K562 (cell line): ENCODE results near the gene OST4. TPM values are rescaled to one million over a fixed set of nuclear protein-coding genes. Genes with fewer than 3 reads are reported as not detected.

Experiments used
- BRD9 ChIP-seq: fragments of 450-650 bp; IDR thresholded peaks from 2 replicates; pipeline ENCODE4 v1.6.1; 2018; ENCODE audit warnings: low read depth; ENCODE audit not compliant: partially characterized antibody
- CAMTA2 ChIP-seq: fragments of 250-450 bp; sonication (Bioruptor Pico); conservative IDR thresholded peaks from 2 replicates; pipeline ENCODE4 v1.5.1; 2022
- CREB1 ChIP-seq, 2 experiments: sonication (generic) in 1 of 2; formaldehyde crosslinking in 1 of 2; IDR thresholded peaks; 2 replicates each; pipeline versions ENCODE4 v1.6.1 to v1.8.0; 2012 to 2022; ENCODE audit warnings: inconsistent platforms in 1 of 2, mild to moderate bottlenecking in 1 of 2, missing genetic modification reagents in 1 of 2, moderate library complexity in 1 of 2
- ETV5 ChIP-seq: sonication (generic); formaldehyde crosslinking; IDR thresholded peaks from 2 replicates; pipeline ENCODE4 v1.4.0; 2020; ENCODE audit warnings: low read depth, mild to moderate bottlenecking, missing genetic modification reagents
- GABPB1 ChIP-seq: sonication (generic); formaldehyde crosslinking; IDR thresholded peaks from 2 replicates; pipeline ENCODE4 v1.8.0; 2022; ENCODE audit warnings: mild to moderate bottlenecking, missing genetic modification reagents
- KDM5B ChIP-seq: fragments of 200-600 bp; sonication (generic); IDR thresholded peaks from 2 replicates; pipeline ENCODE4 v1.6.1; 2012; ENCODE audit warnings: low read depth, mild to moderate bottlenecking, moderate library complexity, low read length, control low read depth, inconsistent platforms; ENCODE audit not compliant: insufficient replicate concordance
- MTA1 ChIP-seq: fragments of 450-650 bp; IDR thresholded peaks from 2 replicates; pipeline ENCODE4 v1.6.1; 2017; ENCODE audit warnings: borderline replicate concordance
- SAFB2 ChIP-seq: fragments of 200-400 bp; formaldehyde crosslinking; IDR thresholded peaks from 2 replicates; pipeline ENCODE4 v1.6.1; 2018; ENCODE audit warnings: borderline replicate concordance, low read length, low read depth, moderate library complexity; ENCODE audit not compliant: severe bottlenecking
- SRF ChIP-seq, 2 experiments: fragments of 250-450, 450-650 bp in 1 of 2; sonication (Bioruptor Pico) in 1 of 2; sonication (generic) in 1 of 2; formaldehyde crosslinking; IDR thresholded peaks; 2 replicates each; pipeline versions ENCODE4 v1.5.0 to v1.5.1; 2020 to 2022; ENCODE audit warnings: mild to moderate bottlenecking in 1 of 2, missing genetic modification reagents in 1 of 2
- U2AF1 ChIP-seq: fragments of 200-400 bp; formaldehyde crosslinking; optimal IDR thresholded peaks from 2 replicates; pipeline ENCODE3; 2017; ENCODE audit warnings: mild to moderate bottlenecking, low read depth, low read length, moderate library complexity
- YBX1 ChIP-seq: fragments of 450-650 bp; IDR thresholded peaks from 2 replicates; pipeline ENCODE4 v1.7.1; 2016; ENCODE audit warnings: mild to moderate bottlenecking
- ZFPM2 ChIP-seq: fragments of 250-450 bp; sonication (Bioruptor Pico); IDR thresholded peaks from 2 replicates; pipeline ENCODE4 v1.5.1; 2022; ENCODE audit warnings: mild to moderate bottlenecking
- polyA plus RNA-seq, 8 experiments: library from polyadenylated mRNA; depleted of rRNA in 4 of 8; stranded (reverse) in 5 of 8; unstranded in 3 of 8; fragments of >200 nt; fragmentation: Nextera tagmentation in 2 of 8; fragmentation: Illumina TruSeq in 1 of 8; extraction: Ambion mirVana in 2 of 8; extraction: Trizol in 1 of 8; gene quantifications; 2 replicates each; pipeline versions ENCODE4 v1.2.1 to v1.2.3, GENCODE V29; 2011 to 2014; ENCODE audit warnings: inconsistent platforms in 1 of 8, missing spikeins in 1 of 8
- total RNA-seq, 7 experiments: library from RNA; depleted of rRNA in 6 of 7; stranded (reverse); fragments of >200 nt in 6 of 7; fragmentation: Illumina TruSeq in 2 of 7; extraction: Trizol in 2 of 7; gene quantifications; 2 replicates each; pipeline versions ENCODE4 v1.2.1 to v1.2.3, GENCODE V29; 2011 to 2021; ENCODE audit warnings: low replicate concordance in 1 of 7
- TF ChIP-seq, protein P1 (sequence below): fragments of 250-450 bp; sonication (Bioruptor Pico); IDR thresholded peaks from 2 replicates; pipeline ENCODE4 v1.9.0; 2021; ENCODE audit warnings: mild to moderate bottlenecking, inconsistent platforms
- TF ChIP-seq, protein P2 (sequence below): sonication (generic); formaldehyde crosslinking; IDR thresholded peaks from 2 replicates; pipeline ENCODE4 v1.4.0; 2020; ENCODE audit warnings: mild to moderate bottlenecking, missing genetic modification reagents
- TF ChIP-seq, protein P3 (sequence below): fragments of 250-450 bp; sonication (Bioruptor Pico); IDR thresholded peaks from 2 replicates; pipeline ENCODE4 v1.5.0; 2022; ENCODE audit warnings: mild to moderate bottlenecking
- TF ChIP-seq, protein P4 (sequence below): fragments of 450-650 bp; IDR thresholded peaks from 2 replicates; pipeline ENCODE4 v1.6.1; 2016
- TF ChIP-seq, protein P5 (sequence below): fragments of 450-650 bp; IDR thresholded peaks from 2 replicates; pipeline ENCODE4 v1.6.1; 2017; ENCODE audit warnings: antibody characterized with exemption

Gene OST4
- total and polyA plus RNA-seq, 9 of the 15 experiments (the other 6 are each of a cell fraction or from before 2014, with no cell fraction given), result 186 to 1,155 (median 355) TPM

DNA sequence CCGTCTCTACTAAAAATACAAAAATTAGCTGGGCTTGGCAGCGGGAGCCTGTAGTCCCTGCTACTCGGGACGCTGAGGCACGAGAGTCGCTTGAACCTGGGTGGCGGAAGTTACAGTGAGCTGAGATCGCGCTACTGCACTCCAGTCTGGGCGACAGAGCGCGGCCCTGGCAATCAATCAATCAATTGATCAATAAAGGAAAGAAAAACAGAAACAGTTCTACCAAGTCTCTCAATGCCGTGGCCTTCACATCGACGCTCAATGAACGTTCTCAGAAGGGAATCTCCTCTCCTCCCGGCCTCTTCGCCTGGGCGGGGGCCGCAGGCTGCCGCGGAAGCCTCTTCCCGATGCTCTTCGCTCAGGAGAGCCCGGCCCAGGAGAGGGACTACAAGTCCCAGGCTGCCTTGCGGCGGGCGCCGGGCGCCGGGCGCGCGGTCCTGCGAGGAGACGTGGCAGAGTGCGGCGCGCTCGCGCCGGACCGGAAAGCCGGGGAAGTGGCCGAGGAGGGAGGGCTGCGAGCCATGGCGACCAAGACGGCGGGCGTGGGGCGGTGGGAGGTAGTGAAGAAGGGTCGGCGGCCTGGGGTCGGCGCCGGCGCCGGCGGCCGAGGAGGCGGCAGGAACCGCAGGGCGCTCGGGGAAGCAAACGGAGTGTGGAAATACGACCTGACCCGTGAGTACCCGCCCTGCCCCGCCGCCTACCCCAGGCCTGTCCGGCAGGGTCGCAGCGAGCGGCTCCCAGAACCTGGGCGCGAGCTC is 38.8 kb downstream of the OST4 start, which contains the start of gene TMEM214 (continued):
- TF ChIP-seq, protein P1, sequence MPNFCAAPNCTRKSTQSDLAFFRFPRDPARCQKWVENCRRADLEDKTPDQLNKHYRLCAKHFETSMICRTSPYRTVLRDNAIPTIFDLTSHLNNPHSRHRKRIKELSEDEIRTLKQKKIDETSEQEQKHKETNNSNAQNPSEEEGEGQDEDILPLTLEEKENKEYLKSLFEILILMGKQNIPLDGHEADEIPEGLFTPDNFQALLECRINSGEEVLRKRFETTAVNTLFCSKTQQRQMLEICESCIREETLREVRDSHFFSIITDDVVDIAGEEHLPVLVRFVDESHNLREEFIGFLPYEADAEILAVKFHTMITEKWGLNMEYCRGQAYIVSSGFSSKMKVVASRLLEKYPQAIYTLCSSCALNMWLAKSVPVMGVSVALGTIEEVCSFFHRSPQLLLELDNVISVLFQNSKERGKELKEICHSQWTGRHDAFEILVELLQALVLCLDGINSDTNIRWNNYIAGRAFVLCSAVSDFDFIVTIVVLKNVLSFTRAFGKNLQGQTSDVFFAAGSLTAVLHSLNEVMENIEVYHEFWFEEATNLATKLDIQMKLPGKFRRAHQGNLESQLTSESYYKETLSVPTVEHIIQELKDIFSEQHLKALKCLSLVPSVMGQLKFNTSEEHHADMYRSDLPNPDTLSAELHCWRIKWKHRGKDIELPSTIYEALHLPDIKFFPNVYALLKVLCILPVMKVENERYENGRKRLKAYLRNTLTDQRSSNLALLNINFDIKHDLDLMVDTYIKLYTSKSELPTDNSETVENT (CRISPR knock-in tag), result no peak
- TF ChIP-seq CAMTA2 (CRISPR knock-in tag) (no peak), CREB1 (IDR thresholded peaks at IDR 0.05) (peak; percentile 74), CREB1 (CRISPR knock-in tag; IDR thresholded peaks at IDR 0.05) (peak; percentile 46; the same call in 1 of the 2 replicates), SAFB2 (no peak), YBX1 (no peak), MTA1 (peak; percentile 88), SRF (CRISPR knock-in tag; IDR thresholded peaks at IDR 0.05) (no peak), U2AF1 (peak; percentile 84), ETV5 (CRISPR knock-in tag) (peak; percentile 20), GABPB1 (CRISPR knock-in tag) (0 out of 2 replicates have a peak, but pooled peaks have one; percentile 52), BRD9 (no peak), ZFPM2 (CRISPR knock-in tag) (no peak), KDM5B (no peak)
- TF ChIP-seq, protein P2, sequence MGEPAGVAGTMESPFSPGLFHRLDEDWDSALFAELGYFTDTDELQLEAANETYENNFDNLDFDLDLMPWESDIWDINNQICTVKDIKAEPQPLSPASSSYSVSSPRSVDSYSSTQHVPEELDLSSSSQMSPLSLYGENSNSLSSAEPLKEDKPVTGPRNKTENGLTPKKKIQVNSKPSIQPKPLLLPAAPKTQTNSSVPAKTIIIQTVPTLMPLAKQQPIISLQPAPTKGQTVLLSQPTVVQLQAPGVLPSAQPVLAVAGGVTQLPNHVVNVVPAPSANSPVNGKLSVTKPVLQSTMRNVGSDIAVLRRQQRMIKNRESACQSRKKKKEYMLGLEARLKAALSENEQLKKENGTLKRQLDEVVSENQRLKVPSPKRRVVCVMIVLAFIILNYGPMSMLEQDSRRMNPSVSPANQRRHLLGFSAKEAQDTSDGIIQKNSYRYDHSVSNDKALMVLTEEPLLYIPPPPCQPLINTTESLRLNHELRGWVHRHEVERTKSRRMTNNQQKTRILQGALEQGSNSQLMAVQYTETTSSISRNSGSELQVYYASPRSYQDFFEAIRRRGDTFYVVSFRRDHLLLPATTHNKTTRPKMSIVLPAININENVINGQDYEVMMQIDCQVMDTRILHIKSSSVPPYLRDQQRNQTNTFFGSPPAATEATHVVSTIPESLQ (CRISPR knock-in tag), result peak; percentile 61; the same call in 1 of the 2 replicates
- TF ChIP-seq, protein P3, sequence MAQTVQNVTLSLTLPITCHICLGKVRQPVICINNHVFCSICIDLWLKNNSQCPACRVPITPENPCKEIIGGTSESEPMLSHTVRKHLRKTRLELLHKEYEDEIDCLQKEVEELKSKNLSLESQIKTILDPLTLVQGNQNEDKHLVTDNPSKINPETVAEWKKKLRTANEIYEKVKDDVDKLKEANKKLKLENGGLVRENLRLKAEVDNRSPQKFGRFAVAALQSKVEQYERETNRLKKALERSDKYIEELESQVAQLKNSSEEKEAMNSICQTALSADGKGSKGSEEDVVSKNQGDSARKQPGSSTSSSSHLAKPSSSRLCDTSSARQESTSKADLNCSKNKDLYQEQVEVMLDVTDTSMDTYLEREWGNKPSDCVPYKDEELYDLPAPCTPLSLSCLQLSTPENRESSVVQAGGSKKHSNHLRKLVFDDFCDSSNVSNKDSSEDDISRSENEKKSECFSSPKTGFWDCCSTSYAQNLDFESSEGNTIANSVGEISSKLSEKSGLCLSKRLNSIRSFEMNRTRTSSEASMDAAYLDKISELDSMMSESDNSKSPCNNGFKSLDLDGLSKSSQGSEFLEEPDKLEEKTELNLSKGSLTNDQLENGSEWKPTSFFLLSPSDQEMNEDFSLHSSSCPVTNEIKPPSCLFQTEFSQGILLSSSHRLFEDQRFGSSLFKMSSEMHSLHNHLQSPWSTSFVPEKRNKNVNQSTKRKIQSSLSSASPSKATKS (CRISPR knock-in tag), result no peak
- TF ChIP-seq, protein P4, sequence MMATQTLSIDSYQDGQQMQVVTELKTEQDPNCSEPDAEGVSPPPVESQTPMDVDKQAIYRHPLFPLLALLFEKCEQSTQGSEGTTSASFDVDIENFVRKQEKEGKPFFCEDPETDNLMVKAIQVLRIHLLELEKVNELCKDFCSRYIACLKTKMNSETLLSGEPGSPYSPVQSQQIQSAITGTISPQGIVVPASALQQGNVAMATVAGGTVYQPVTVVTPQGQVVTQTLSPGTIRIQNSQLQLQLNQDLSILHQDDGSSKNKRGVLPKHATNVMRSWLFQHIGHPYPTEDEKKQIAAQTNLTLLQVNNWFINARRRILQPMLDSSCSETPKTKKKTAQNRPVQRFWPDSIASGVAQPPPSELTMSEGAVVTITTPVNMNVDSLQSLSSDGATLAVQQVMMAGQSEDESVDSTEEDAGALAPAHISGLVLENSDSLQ, result peak; percentile 69
- TF ChIP-seq, protein P5, sequence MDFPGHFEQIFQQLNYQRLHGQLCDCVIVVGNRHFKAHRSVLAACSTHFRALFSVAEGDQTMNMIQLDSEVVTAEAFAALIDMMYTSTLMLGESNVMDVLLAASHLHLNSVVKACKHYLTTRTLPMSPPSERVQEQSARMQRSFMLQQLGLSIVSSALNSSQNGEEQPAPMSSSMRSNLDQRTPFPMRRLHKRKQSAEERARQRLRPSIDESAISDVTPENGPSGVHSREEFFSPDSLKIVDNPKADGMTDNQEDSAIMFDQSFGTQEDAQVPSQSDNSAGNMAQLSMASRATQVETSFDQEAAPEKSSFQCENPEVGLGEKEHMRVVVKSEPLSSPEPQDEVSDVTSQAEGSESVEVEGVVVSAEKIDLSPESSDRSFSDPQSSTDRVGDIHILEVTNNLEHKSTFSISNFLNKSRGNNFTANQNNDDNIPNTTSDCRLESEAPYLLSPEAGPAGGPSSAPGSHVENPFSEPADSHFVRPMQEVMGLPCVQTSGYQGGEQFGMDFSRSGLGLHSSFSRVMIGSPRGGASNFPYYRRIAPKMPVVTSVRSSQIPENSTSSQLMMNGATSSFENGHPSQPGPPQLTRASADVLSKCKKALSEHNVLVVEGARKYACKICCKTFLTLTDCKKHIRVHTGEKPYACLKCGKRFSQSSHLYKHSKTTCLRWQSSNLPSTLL, result no peak
